Astrocyte of the spinal cord (primary cell): ENCODE data around the gene RYR3.
A peak's percentile ranks its signal among the peaks of the same experiment; 100 is the strongest.

ENCODE experiments used
- DNase-seq: peaks from one replicate; pipeline ENCODE4 v3.0.0; 2011; ENCODE audit warnings: low read depth, low spot score
- H3K4me3 ChIP-seq: 2 replicates; pipeline ENCODE4 v1.5.1; 2011; ENCODE audit warnings: low read depth, mild to moderate bottlenecking, low read length, moderate library complexity
- in situ Hi-C: cut with HindIII; loops from 2 replicates; pipeline ENCODE4 v1.10.0; 2017; ENCODE audit warnings: low sequenced_read_pairs
- TF ChIP-seq, protein P1 (sequence below): IDR thresholded peaks from 2 replicates; pipeline ENCODE4 v1.5.1; 2012; ENCODE audit warnings: low read depth, mild to moderate bottlenecking, low read length, inconsistent platforms

RYR3 gene

DNA sequence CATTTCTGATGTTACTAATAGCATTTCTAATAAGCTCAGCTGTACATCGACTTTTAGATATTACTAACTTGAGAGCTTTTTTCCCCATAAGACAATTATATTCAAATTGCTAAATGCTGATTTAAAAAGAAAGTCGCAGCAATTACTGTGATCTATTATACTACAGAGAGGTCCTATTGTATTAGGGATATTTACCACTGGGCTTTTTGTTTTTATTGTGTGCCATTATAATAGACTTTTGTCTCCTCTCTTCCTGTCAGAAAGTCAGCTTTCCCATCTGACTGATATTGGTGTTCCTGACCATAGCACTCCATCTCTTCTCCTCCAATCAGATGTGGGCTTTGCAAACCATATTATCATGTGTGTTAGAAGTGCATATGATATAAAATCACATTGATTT is 27.2 kb upstream of the RYR3 start:
- no peak for DNase-seq
- in situ Hi-C loops = no loop called here
- no peak overlapping the region for H3K4me3 ChIP-seq
- TF ChIP-seq, protein P1, sequence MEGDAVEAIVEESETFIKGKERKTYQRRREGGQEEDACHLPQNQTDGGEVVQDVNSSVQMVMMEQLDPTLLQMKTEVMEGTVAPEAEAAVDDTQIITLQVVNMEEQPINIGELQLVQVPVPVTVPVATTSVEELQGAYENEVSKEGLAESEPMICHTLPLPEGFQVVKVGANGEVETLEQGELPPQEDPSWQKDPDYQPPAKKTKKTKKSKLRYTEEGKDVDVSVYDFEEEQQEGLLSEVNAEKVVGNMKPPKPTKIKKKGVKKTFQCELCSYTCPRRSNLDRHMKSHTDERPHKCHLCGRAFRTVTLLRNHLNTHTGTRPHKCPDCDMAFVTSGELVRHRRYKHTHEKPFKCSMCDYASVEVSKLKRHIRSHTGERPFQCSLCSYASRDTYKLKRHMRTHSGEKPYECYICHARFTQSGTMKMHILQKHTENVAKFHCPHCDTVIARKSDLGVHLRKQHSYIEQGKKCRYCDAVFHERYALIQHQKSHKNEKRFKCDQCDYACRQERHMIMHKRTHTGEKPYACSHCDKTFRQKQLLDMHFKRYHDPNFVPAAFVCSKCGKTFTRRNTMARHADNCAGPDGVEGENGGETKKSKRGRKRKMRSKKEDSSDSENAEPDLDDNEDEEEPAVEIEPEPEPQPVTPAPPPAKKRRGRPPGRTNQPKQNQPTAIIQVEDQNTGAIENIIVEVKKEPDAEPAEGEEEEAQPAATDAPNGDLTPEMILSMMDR = no peak

DNA sequence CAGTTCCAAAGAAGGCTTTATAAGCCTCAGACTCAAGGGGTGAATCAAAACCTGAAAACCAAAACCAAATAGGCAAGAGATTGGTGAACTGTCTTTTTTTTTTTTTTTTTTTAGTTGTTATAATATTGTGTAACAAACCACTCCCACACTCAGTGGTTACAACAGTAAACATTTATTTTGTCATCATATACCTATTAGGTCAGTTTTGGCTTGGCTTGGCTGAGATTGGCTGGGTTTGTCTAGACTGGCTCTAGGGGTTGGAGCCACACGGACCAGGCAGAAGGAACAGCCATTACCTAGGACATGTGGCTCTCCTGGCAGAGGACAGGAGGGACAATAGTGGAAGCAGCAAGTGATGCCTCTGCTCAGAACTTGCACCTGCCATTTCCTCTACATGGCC is 26.4 kb upstream of the RYR3 start:
- DNase-seq = no peak
- TF ChIP-seq, protein P1 = no peak
- in situ Hi-C loops = no loop called here
- H3K4me3 ChIP-seq = no peak overlapping the region

DNA sequence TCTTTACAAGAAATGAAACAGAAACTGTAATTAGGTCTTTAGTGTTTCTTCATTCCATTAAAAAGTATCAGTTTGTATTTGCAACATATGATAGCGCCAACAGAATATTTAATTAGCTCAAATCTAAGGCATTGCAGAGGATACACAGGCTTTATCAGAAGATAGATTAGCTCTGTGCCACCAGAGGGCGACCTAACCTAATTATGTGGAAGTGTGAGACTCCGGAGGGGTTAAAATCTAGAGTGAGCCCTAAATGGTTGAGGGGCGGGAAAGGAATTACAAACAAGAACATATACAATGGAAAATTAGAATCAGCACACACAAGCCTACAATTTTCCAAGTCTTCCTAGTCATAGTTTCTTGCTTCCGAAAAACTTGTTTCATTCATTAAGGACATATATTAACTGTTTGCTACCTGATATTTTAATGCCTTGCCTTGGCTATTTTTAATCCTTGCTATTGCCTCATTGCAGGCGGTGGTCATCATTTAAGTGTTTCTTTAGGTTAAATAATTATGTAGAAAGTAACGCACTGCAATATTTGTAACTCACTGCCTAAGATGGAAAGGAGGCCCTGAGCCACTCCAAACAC is 18.0 kb upstream of the RYR3 start:
- peak; percentile 60 for DNase-seq
- TF ChIP-seq, protein P1 = peak; percentile 71

DNA sequence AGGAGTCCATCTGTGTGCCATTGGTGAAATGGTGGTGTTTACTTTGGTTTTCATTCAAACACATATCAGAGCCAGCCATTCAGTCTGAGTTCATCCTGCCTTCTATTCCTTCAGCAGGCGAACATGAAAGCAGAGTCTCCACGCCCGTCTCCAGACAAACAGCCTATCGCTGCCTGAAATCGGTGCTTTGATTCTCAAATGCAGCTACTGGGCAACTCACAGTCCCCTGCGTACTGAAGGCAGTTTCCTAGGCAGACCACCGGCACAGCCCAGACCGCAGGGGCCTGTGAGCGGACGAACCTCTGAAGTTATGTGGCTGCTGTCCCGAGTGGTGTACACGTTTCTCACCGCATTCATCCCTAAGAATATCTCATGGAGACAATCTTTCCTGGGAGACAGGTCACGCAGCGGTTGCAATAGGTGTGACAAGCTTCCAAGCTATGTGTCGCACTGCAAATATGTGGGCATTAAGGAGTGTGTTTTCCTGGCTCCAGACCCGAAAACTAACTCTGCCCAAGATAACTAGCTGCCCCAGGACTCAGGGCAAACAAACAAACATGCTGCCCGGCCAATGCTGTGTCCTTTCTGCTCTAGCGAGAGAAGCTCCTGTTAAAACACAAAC is 16.9 kb upstream of the RYR3 start:
- H3K4me3 ChIP-seq = no peak overlapping the region
- TF ChIP-seq, protein P1 = no peak
- in situ Hi-C loops = no loop called here
- DNase-seq = peak; percentile 38

More for the DNA sequence above, 18.0 kb upstream of the RYR3 start:
- in situ Hi-C loops = no loop called here
- no peak overlapping the region for H3K4me3 ChIP-seq

DNA sequence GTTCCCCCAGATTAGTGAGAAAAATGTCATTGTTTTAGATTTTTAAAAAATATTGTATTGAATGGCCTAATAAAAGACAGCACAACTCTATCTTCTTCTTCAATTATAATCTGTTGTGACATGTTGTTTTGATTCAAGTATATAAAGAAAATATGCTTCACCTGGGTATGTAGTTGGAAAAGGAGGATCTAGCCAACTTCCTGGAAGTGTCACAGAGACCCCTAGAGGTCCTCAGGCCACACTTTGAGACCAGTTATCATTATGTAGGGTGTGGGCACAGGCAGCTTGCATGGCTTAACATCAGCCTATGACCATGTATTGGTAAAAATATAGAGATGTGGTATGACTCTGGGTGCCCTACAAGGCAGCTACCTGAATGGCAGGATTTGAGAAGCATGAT is 14.7 kb upstream of the RYR3 start:
- DNase-seq = no peak
- TF ChIP-seq, protein P1 = no peak
- H3K4me3 ChIP-seq = no peak overlapping the region
- in situ Hi-C loops = no loop called here

DNA sequence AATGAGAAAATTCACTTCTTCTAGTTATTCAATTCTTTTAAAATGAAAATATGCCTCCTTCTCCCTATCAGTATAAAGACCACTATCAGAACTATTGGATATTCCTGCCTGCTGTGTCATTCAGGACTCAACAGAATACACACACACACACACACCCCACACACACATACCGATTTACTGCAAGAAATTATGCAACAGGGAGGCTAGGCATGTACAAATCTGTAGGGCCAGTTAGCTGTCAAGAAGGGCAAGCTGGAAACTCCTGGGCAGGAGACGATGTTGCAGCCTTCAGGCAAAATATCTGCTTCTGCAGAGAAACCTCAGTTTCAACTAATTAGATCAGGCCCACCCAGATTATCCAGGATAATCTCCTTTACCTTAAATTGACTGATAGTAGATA is 13.9 kb upstream of the RYR3 start:
- TF ChIP-seq, protein P1 = no peak
- H3K4me3 ChIP-seq = no peak overlapping the region
- in situ Hi-C loops = no loop called here
- DNase-seq = no peak

DNA sequence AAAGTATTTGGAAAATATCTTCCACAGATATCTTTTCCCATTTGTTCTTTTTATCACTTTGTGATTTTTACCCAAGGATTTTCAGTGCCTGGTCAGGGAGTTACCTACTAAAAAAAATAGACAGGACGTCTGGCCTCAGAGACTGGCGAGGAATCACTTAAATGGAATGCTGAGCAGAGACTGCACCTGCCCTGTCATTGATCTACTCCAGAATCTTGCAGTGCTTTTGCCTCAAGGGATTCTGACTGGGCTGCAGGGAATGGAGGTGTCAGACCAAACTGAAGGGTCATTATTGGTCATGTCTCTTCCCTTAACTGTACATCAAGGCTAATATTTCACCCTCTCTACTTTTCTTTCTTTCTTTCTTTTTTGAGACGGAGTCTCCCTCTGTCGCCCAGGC is 12.1 kb upstream of the RYR3 start:
- TF ChIP-seq, protein P1 = no peak
- no peak for DNase-seq
- no peak overlapping the region for H3K4me3 ChIP-seq
- in situ Hi-C loops = no loop called here
